BE2C (cell line): ENCODE results near the gene MEIOB.

Experiments
- DNase-seq: peaks from one replicate; pipeline ENCODE4 v3.0.0-alpha.2; 2020
- H3K27me3 ChIP-seq: fragments of 250-450 bp; sonication (Bioruptor Pico); 2 replicates; pipeline ENCODE4 v1.5.1; 2020; ENCODE audit warnings: mild to moderate bottlenecking
- H3K36me3 ChIP-seq: fragments of 250-450 bp; sonication (Bioruptor Pico); 2 replicates; pipeline ENCODE4 v1.5.1; 2020; ENCODE audit warnings: mild to moderate bottlenecking
- H3K4me1 ChIP-seq: fragments of 250-450 bp; sonication (Bioruptor Pico); 2 replicates; pipeline ENCODE4 v1.5.1; 2020
- H3K4me3 ChIP-seq: 2 replicates; pipeline ENCODE4 v1.5.1; 2011; ENCODE audit warnings: low read depth, low read length
- H3K9me3 ChIP-seq: fragments of 250-450 bp; sonication (Bioruptor Pico); 2 replicates; pipeline ENCODE4 v1.5.1; 2020
- CTCF ChIP-seq: IDR thresholded peaks from 2 replicates; pipeline ENCODE4 v1.5.1; 2012; ENCODE audit warnings: mild to moderate bottlenecking, low read depth, low read length

Gene MEIOB

GRCh38 chr16:1845985-1846384, 26.0 kb downstream of the MEIOB start:
- Histone ChIP-seq H3K4me1 (peaks cover 4% of the 10 kb centered on the region; the same call in 1 of the 2 replicates), H3K4me3 (no peak overlapping the region), H3K27me3 (peaks cover 12% of the 10 kb centered on the region), H3K36me3 (no peaks in the 10 kb centered on the region), H3K9me3 (no peaks in the 10 kb centered on the region; the same call in 1 of the 2 replicates)
- peak; percentile 35 for DNase-seq
- TF ChIP-seq CTCF = no peak

- DNase-seq = no peak
- Histone ChIP-seq H3K36me3 (no peaks in the 10 kb centered on the region), H3K27me3 (no peaks in the 10 kb centered on the region), H3K9me3 (no peaks in the 10 kb centered on the region), H3K4me3 (no peak overlapping the region), H3K4me1 (no peaks in the 10 kb centered on the region)
- no peak for TF ChIP-seq CTCF
Observed at GRCh38 chr16:1839554-1839953, 32.4 kb downstream of the MEIOB start.

- H3K4me1 ChIP-seq = peaks cover 2% of the 10 kb centered on the region; the same call in 1 of the 2 replicates
- H3K4me3 ChIP-seq = no peak overlapping the region
- H3K36me3 ChIP-seq = peaks cover 7% of the 10 kb centered on the region
- H3K9me3 ChIP-seq = no peaks in the 10 kb centered on the region
- no peak for TF ChIP-seq CTCF
- no peak for DNase-seq
- no peaks in the 10 kb centered on the region for H3K27me3 ChIP-seq
Observed at GRCh38 chr16:1834096-1834495, 37.9 kb downstream of the MEIOB start.

GRCh38 chr16:1832838-1833454, 39.0 kb downstream of the MEIOB start:
- Histone ChIP-seq H3K4me3 (no peak overlapping the region), H3K9me3 (no peaks in the 10 kb centered on the region), H3K27me3 (no peaks in the 10 kb centered on the region), H3K4me1 (peaks cover 2% of the 10 kb centered on the region; the same call in 1 of the 2 replicates), H3K36me3 (peaks cover 10% of the 10 kb centered on the region)
- no peak for TF ChIP-seq CTCF
- DNase-seq = no peak

GRCh38 chr16:1831186-1832075, 40.5 kb downstream of the MEIOB start:
- Histone ChIP-seq H3K9me3 (no peaks in the 10 kb centered on the region), H3K36me3 (peaks cover 10% of the 10 kb centered on the region)

More at GRCh38 chr16:1831186-1832075, 40.5 kb downstream of the MEIOB start:
- Histone ChIP-seq H3K4me3 (no peak overlapping the region), H3K27me3 (no peaks in the 10 kb centered on the region), H3K4me1 (peaks cover 2% of the 10 kb centered on the region; the same call in 1 of the 2 replicates)
- no peak for TF ChIP-seq CTCF
- DNase-seq = no peak
